Adrenal gland (tissue), 12 donors: Measurements from ENCODE around the gene CD2. TPM values are rescaled to one million over a fixed set of nuclear protein-coding genes. Genes with fewer than 3 reads are reported as not detected.
A peak's percentile ranks its signal among the peaks of the same experiment; 100 is the strongest.

Source experiments
- DNase-seq, 7 donors: peaks; one replicate each; pipeline ENCODE4 v3.0.0-alpha.2; 2019 to 2020
- H3K27ac ChIP-seq, 5 donors: fragments of 200-600 bp; sonication (generic) in 4 of 5; 1 replicate in 3 of 5; 2 replicates in 2 of 5; pipeline versions ENCODE4 v1.5.1 to v1.8.0; 2016 to 2020; ENCODE audit warnings: mild to moderate bottlenecking in 1 of 5
- H3K27me3 ChIP-seq: fragments of 200-600 bp; 2 replicates; pipeline ENCODE4 v1.8.0; 2021
- H3K36me3 ChIP-seq, 2 donors: fragments of 200-600 bp; replicated peaks in 1 of 2; 1 replicate in 1 of 2; 2 replicates in 1 of 2; pipeline versions ENCODE4 v1.5.1 to v1.8.0; 2018 to 2022
- H3K4me1 ChIP-seq, 2 donors: fragments of 200-600 bp; replicated peaks in 1 of 2; 1 replicate in 1 of 2; 2 replicates in 1 of 2; pipeline versions ENCODE4 v1.5.1 to v1.8.0; 2018 to 2021
- H3K4me3 ChIP-seq, 4 donors: fragments of 200-600 bp; sonication (generic) in 3 of 4; one replicate each; pipeline ENCODE4 v1.5.1; 2016 to 2018
- H3K9me3 ChIP-seq, 3 donors: fragments of 200-600 bp; sonication (generic) in 1 of 3; replicated peaks in 1 of 3; 1 replicate in 2 of 3; 2 replicates in 1 of 3; pipeline versions ENCODE4 v1.5.1 to v1.8.0; 2016 to 2021
- CTCF ChIP-seq, 6 experiments: fragments of 450-650 bp in 4 of 6; fragments of 200-600 bp in 2 of 6; sonication (generic) in 1 of 6; IDR thresholded peaks; 1 replicate in 5 of 6; 2 replicates in 1 of 6; pipeline versions ENCODE4 v1.5.1 to v1.8.0; 2016 to 2021; ENCODE audit warnings: antibody characterized with exemption in 6 of 6, mild to moderate bottlenecking in 2 of 6, moderate library complexity in 1 of 6
- POLR2A ChIP-seq, 2 donors: fragments of 450-650 bp; IDR thresholded peaks; one replicate each; pipeline ENCODE4 v1.6.1; 2017; ENCODE audit warnings: antibody characterized with exemption in 2 of 2, mild to moderate bottlenecking in 2 of 2, moderate library complexity in 1 of 2
- WGBS, 4 donors: extraction: QIAGEN DNeasy Blood & Tissue Kit in 2 of 4; methylation state at CpG; one replicate each; pipeline versions ENCODE4 v1.1.5 to v1.1.7; 2013 to 2017; 5-methylcytosine and 5-hydroxymethylcytosine counted together
- intact Hi-C, 2 donors: fragments of 100-400 bp; cut with DNase I; formaldehyde crosslinking; loops; one replicate each; pipeline versions ENCODE4 v1.14.1 to v1.15.0; 2022 to 2023
- polyA plus RNA-seq, 3 donors: library from polyadenylated mRNA; stranded (reverse); fragments of 200-250 nt in 2 of 3; fragments of 350-450 nt in 1 of 3; fragmentation: Illumina TruSeq in 1 of 3; extraction: RNeasy Lipid Tissue Mini Kit (QIAGEN cat#74804) in 1 of 3; gene quantifications; one replicate each; pipeline ENCODE4 v1.2.3, GENCODE V29; 2013 to 2014
- total RNA-seq, 9 donors: library from RNA; depleted of rRNA in 4 of 9; stranded (reverse); fragments of >200 nt in 4 of 9; fragments of 120-200 nt in 1 of 9; fragmentation: NEBNext Ultra II Directional in 1 of 9; extraction: Animal tissue kit (Norgen Biotek cat#: 25700) in 1 of 9; gene quantifications; one replicate each; pipeline versions ENCODE4 v1.1.0 to v1.2.4, GENCODE V29; 2013 to 2023
- donor health status: healthy with polysubstance abuse.
- donor health status: Bipolar disorder and iron deficiency.
- donor health status: DM: yes; HTN: yes; CAD: no.
- donor health status: DM: no; HTN: no; CAD: no.
- donor health status: DM: no; HTN: no; CAD: no.
- donor health status: DM: yes; HTN: yes; CAD: no.

The CD2 gene
- total and polyA plus RNA-seq, 12 donors, result 0.18 to 6.7 (median 1.3) TPM

- Histone ChIP-seq H3K27ac (no peak overlapping the region), H3K36me3 (no peaks in the 10 kb centered on the region), H3K9me3 (no peaks in the 10 kb centered on the region), H3K4me3 (no peak overlapping the region), H3K27me3 (no peaks in the 10 kb centered on the region), H3K4me1 (no peaks in the 10 kb centered on the region)
- WGBS, 4 donors, result 89 to 95% (median 93%) methylated on average over 6 of the region's 6 CpGs
- intact Hi-C loops, result loop anchor here in 1 of 2 donors (10.0 kb wide), 1 partner anchor 322 kb away; no protein-coding TSS in a partner anchor
- TF ChIP-seq POLR2A (IDR thresholded peaks at IDR 0.05) (no peak), CTCF (IDR thresholded peaks at IDR 0.05) (no peak)
- peak in 1 of 7 donors; percentile 5 for DNase-seq
Observed at GRCh38 chr1:116732726-116733125, 21.5 kb upstream of the CD2 start.

GRCh38 chr1:116733476-116734365 lies 20.5 kb upstream of the CD2 start:
- Histone ChIP-seq H3K4me3 (no peak overlapping the region), H3K27me3 (no peaks in the 10 kb centered on the region), H3K36me3 (no peaks in the 10 kb centered on the region), H3K4me1 (no peaks in the 10 kb centered on the region), H3K27ac (no peak overlapping the region), H3K9me3 (no peaks in the 10 kb centered on the region)
- TF ChIP-seq POLR2A (IDR thresholded peaks at IDR 0.05) (no peak), CTCF (IDR thresholded peaks at IDR 0.05) (no peak)
- intact Hi-C loops, result loop anchor here in 1 of 2 donors (10.0 kb wide), 1 partner anchor 321 kb away; no protein-coding TSS in a partner anchor
- peak in 1 of 7 donors; percentile 9 for DNase-seq
- WGBS, 4 donors, result 83 to 92% (median 85%) methylated on average over 5 of the region's 5 CpGs

GRCh38 chr1:116735246-116735645 lies 19.0 kb upstream of the CD2 start:
- WGBS, 4 donors, result 80 to 92% (median 82%) methylated on average over 3 to 8 of the region's 8 CpGs
- Histone ChIP-seq H3K27me3 (no peaks in the 10 kb centered on the region), H3K4me3 (no peak overlapping the region), H3K9me3 (no peaks in the 10 kb centered on the region), H3K27ac (no peak overlapping the region), H3K4me1 (no peaks in the 10 kb centered on the region), H3K36me3 (no peaks in the 10 kb centered on the region)
- TF ChIP-seq POLR2A (IDR thresholded peaks at IDR 0.05) (no peak), CTCF (IDR thresholded peaks at IDR 0.05) (no peak)
- DNase-seq, result peak in 1 of 7 donors; percentile 39
- intact Hi-C loops, result loop anchor here (5.0 to 10.0 kb wide), 2 partner anchors 320 to 322 kb away; no protein-coding TSS in a partner anchor

GRCh38 chr1:116737020-116737854 lies 17.0 kb upstream of the CD2 start:
- TF ChIP-seq CTCF (IDR thresholded peaks at IDR 0.05), result peak; percentile 54 to 80 (median 75)
- no peak for TF ChIP-seq POLR2A (IDR thresholded peaks at IDR 0.05)
- H3K4me1 ChIP-seq, result no peaks in the 10 kb centered on the region
- 48 to 55% (median 52%) methylated on average over 8 of the region's 8 CpGs for WGBS, 4 donors
- no peaks in the 10 kb centered on the region for H3K9me3 ChIP-seq
- intact Hi-C loops, result loop anchor here (5.0 to 10.0 kb wide), 2 partner anchors 318 to 320 kb away; no protein-coding TSS in a partner anchor
- H3K27me3 ChIP-seq, result no peaks in the 10 kb centered on the region
- H3K27ac ChIP-seq, result no peak overlapping the region
- no peak overlapping the region for H3K4me3 ChIP-seq
- H3K36me3 ChIP-seq, result no peaks in the 10 kb centered on the region
- DNase-seq, result peak; percentile 38 to 72 (median 49)
